H1 (cell line): ENCODE data around the gene IGF2R. TPM values are rescaled to one million over a fixed set of nuclear protein-coding genes. Genes with fewer than 3 reads are reported as not detected.

Experiments used
- CBX5 ChIP-seq: fragments of 300-800, 300-1000 bp; sonication (generic); IDR thresholded peaks from 2 replicates; pipeline ENCODE4 v1.7.1; 2016; ENCODE audit warnings: antibody characterized with exemption, low read length, low read depth
- CTBP2 ChIP-seq: IDR thresholded peaks from 2 replicates; pipeline ENCODE4 v1.7.0; 2011; ENCODE audit warnings: borderline replicate concordance, mild to moderate bottlenecking, moderate library complexity, mixed read lengths, low read length; ENCODE audit not compliant: insufficient read depth, insufficient read length
- HDAC6 ChIP-seq: IDR thresholded peaks from one replicate; pipeline ENCODE4 v1.7.1; 2012; ENCODE audit warnings: low read depth, mild to moderate bottlenecking, inconsistent platforms, low read length, moderate library complexity
- TAF7 ChIP-seq: optimal IDR thresholded peaks from 2 replicates; pipeline ENCODE3; 2011; ENCODE audit warnings: low read depth, mild to moderate bottlenecking, inconsistent platforms, low read length, moderate library complexity, borderline replicate concordance
- USF2 ChIP-seq: IDR thresholded peaks from 2 replicates; pipeline ENCODE4 v1.6.1; 2011; ENCODE audit warnings: low read length, improper control_type of control experiment
- polyA plus RNA-seq, 7 experiments: library from polyadenylated mRNA; depleted of rRNA in 3 of 7; stranded (reverse) in 5 of 7; unstranded in 2 of 7; fragments of >200 nt in 5 of 7; fragments of 200-250 nt in 2 of 7; gene quantifications; 1 replicate in 5 of 7; 2 replicates in 1 of 7; 4 replicates in 1 of 7; pipeline versions ENCODE4 v1.2.1 to v1.2.3, GENCODE V29; 2011 to 2013; ENCODE audit warnings: missing spikeins in 2 of 7, mixed read lengths in 2 of 7
- total RNA-seq: library from RNA; stranded (reverse); fragmentation: NEBNext Ultra II Directional; extraction: Animal tissue kit (Norgen Biotek cat#: 25700); gene quantifications from 2 replicates; pipeline ENCODE4 v1.2.1, GENCODE V29; 2021
- TF ChIP-seq, protein P1 (sequence below): IDR thresholded peaks from 2 replicates; pipeline ENCODE4 v1.6.1; 2012; ENCODE audit warnings: inconsistent platforms

The IGF2R gene
- total and polyA plus RNA-seq, 2 of the 8 experiments (the other 6 are each of a cell fraction or from before 2014, with no cell fraction given), result 20.6 to 74.1 TPM

DNA sequence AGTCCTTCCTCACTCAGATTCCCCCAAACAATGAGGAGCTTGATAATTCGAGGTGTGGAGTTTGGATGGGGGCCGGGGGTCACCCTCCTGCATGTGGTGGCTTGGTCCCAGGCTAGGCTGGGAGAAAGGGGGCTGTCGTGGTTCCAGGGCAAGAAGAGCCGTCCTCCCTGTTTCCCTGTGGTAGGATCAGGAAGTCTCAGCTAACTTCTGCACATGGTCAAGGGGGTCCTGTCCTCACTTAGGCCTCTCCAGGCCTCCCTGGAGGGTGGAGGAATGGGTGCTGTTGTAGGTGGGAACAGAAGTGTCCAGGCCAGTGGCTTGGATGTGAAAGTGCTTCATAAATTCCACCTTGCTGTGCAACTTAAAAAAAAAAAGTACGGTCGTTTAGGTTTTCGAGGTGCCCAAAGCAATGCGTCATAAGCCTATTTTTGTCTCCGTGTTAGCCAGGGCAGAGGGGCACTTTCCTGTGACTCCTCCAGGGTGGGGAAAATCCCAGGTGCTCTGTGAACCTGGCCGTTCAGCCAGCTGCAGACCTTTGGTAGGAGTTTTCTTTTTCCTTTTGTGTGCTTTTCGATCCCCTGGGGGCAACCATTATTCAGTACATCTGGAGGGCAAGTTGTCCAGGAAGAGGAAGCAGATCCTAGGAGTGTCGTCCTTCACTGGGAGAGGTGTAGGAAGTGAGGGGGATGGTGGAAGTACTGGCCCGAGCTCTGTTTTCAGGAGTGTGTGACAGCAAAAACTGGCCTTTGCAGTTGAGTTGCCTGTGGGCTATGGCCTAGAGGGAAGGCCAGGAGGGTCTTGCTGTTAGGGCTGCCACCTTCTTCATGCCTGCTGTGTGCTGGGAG lies 9.6 kb downstream of the IGF2R start (continued):
- TF ChIP-seq CBX5, result no peak
- TF ChIP-seq, protein P1, sequence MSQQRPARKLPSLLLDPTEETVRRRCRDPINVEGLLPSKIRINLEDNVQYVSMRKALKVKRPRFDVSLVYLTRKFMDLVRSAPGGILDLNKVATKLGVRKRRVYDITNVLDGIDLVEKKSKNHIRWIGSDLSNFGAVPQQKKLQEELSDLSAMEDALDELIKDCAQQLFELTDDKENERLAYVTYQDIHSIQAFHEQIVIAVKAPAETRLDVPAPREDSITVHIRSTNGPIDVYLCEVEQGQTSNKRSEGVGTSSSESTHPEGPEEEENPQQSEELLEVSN, result no peak
- no peak for TF ChIP-seq CTBP2
- TF ChIP-seq TAF7, result no peak
- TF ChIP-seq HDAC6, result no peak
- TF ChIP-seq USF2, result no peak
